Activated effector memory CD4-positive, alpha-beta T cell treated with Interleukin-2 at 50 U/mL for 16 hours (primary cell): ENCODE data around the gene FTH1.
"Not testable (repeated sequence)": the region's sequence is repeated elsewhere in the genome, so short reads cannot be mapped to it uniquely, and the experiment has no call there.

Source experiments
- DNase-seq: peaks from one replicate; pipeline ENCODE4 v3.0.0-alpha.2; 2020

Gene FTH1

DNA sequence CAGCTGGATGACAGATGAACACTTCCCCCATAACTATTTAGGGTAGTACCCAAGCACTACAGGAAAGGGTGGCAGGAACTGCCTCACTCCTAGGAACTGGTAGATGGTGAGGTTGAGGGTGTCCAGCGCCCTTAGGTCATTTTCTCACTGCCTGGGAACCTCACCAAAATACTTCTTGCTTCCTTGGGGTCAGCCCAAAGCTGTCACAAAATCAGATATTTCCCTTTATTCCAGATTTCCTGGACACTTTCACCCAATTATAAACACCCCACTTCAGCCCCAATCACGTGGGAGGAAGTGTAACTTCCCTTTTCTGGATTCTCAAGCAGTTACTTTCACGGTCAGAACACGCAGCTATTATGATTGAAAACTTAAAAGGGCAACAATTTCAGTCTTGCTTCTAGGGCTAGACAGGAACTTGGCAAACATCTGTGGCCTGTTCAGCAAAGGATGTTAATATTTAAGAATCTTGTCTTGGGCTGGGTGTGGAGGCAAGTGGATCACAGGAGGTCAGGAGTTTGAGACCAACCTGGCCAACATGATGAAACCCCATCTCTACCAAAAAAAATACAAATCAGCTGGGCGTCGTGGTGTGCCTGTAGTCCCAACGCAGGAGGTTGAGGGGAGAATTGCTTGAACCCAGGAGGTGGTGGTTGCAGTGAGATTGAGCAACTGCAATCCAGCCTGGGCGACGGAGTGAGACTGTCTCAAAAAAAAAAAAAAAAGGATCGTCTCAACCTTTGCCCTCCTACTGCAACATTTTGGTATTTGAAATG is 4.0 kb downstream of the FTH1 start:
- DNase-seq, result no peak

DNA sequence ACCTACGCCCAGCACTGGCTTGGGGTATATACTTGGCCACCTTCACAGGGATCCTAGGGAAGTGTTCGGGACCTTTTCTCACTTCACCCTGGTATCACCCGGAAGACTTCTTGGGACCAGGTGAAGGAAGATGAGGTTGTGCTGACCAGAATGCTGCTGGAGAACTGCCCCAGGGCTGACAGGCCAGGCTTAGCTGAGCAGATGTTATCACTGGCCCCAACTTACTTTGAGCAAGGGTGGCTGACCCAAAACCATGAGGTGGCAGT is 4.5 kb downstream of the FTH1 start:
- DNase-seq, result no peak

DNA sequence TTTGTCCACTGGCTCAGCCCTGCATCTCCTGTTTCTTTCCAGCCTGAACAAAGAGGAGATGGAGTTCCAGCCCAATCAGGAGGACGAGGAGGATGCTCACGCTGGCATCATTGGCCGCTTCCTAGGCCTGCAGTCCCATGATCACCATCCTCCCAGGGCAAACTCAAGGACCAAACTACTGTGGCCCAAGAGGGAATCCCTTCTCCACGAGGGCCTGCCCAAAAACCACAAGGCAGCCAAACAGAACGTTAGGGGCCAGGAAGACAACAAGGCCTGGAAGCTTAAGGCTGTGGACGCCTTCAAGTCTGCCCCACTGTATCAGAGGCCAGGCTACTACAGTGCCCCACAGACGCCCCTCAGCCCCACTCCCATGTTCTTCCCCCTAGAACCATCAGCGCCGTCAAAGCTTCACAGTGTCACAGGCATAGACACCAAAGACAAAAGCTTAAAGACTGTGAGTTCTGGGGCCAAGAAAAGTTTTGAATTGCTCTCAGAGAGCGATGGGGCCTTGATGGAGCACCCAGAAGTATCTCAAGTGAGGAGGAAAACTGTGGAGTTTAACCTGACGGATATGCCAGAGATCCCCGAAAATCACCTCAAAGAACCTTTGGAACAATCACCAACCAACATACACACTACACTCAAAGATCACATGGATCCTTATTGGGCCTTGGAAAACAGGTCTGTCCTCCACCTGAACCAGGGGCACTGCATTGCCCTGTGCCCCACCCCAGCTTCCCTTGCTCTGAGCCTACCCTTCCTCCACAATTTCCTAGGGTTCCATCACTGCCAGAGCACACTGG is 5.0 kb downstream of the FTH1 start:
- DNase-seq, result no peak

DNA sequence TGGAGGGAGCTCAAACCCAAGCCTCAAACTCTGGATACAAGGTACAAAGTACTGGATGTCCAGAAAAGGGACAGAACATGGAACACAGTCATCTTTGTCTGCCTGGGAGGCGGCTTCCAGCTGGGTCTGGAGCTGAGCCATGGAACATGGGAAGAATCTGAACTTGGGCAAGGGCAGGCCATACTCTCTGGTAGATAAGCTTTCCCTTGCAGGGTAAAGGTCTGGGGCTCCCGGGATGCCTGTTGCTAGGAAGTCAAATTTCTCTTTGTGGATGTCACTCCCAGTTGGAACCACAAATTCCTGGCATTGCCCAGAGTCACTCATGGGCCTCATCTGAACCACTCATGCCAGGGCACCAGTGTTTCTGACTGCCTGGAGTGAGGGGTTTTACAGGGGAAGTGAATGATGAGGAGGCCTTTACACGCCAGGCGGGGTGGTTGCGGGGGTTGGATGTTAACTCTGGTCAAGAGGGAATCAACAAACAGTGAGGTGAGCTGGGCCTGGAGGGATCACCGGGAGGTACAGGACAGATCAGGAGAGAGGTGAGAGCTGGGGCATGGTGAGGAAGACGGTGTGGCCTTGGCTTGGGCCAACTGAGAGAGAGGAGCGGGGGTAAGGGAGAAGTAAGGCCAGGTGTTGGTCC is 5.7 kb downstream of the FTH1 start:
- DNase-seq, result no peak

DNA sequence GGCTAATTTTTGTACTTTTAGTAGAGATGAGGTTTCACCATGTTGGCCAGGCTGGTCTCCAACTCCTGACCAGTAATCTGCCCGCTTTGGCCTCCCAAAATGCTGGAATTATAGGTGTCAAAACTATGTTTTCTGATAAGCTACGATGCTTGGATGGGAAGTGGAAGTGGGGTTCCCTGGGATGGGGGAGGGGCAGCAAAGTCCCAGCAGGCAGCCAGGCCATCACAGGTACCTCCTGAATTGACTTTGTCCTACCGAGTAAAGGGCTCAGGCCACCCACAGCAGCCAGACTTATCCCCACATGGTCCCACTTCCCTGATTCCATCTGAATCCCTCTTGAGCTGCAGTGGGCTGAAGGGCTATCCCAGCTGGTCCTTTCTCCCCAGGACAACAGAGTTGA is 6.9 kb downstream of the FTH1 start:
- DNase-seq, result no peak

DNA sequence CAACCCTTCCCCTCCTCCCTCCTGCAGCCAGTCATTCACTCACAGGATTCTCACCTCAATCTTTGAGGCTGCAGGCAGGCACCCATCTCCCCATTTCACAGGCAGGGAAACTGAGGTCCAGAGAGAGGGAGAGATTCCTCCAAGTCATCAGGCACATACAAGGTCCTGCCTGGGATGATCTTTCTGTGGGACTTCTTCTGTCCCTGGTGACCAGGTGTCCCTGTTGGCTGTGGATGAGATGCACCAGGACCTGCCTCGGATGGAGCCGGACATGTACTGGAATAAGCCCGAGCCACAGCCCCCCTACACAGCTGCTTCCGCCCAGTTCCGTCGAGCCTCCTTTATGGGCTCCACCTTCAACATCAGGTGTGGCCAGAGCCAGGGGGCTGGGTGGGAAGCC is 7.8 kb downstream of the FTH1 start:
- DNase-seq, result no peak

DNA sequence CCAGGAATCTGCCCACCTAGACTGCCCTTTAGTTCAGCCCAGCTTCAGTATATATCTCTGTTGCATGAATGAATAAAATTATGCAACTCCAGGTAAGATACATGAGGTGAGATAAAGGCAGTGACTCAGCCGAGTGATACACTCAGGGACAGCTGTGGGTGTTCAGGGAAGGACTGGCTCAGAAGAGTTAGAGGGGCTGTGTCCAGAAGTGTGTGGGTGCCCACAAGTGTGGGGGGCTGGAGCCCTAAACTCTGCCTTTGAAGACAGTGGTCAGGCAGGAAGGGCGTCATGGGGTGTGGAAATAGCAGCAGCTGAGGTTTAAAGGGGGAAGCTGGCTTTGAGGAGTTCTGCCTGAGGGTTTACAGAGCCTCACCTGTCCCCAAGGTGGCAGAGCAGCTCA is 8.3 kb downstream of the FTH1 start:
- no peak for DNase-seq

DNA sequence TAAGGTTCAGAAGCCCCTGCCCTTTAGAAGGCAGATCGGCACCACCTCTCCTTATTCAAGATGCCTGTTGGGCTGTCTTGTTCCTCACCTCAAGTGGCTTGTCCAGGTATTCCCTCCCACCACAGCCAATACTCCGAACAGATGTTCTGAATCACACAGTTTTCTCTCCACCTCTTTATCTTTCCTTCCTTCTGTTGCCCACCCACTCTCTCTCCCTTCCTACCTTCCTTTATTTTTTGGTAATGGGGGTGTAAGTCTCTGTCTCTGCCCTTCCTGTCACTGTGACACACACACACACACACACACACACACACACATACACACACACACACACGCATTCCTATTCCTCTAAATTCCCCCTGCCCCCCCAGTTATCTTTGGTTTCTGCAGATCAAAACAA is 8.8 kb downstream of the FTH1 start:
- no peak for DNase-seq

DNA sequence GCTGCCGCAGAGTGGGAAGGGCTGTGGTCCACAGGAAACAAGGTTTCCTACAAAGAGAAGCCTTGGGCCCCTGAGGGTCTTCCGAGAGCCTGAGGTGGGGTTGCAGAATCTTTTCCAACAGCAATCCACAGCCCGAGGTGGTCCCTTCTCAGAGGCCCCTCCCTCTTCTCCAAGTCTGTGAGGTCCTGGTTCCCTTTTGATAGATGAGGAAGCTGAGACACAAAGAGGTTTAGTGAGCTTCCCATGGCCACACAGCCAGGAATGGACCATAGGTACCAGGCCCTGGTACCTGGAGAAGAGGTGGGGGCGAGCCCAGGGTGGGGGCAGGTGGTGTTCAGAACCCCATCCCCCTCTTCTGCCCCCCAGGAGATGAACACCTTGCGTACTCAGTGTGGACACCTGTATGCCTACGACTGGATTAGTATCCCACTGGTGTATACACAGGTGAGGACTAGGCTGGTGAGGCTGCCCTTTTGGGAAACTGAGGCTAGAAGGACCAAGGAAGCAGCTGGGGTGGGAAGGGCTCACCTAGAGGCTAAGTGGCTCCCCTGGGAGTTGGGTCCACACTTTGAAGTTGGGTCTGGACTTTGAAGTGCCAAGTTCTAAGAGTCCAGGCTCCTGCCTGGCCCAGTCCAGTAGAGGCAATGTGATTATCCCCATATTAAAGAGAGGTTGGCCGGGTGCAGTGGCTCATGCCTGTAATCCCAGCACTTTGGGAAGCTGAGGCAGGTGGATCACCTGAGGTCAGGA is 10.2 kb downstream of the FTH1 start:
- no peak for DNase-seq

DNA sequence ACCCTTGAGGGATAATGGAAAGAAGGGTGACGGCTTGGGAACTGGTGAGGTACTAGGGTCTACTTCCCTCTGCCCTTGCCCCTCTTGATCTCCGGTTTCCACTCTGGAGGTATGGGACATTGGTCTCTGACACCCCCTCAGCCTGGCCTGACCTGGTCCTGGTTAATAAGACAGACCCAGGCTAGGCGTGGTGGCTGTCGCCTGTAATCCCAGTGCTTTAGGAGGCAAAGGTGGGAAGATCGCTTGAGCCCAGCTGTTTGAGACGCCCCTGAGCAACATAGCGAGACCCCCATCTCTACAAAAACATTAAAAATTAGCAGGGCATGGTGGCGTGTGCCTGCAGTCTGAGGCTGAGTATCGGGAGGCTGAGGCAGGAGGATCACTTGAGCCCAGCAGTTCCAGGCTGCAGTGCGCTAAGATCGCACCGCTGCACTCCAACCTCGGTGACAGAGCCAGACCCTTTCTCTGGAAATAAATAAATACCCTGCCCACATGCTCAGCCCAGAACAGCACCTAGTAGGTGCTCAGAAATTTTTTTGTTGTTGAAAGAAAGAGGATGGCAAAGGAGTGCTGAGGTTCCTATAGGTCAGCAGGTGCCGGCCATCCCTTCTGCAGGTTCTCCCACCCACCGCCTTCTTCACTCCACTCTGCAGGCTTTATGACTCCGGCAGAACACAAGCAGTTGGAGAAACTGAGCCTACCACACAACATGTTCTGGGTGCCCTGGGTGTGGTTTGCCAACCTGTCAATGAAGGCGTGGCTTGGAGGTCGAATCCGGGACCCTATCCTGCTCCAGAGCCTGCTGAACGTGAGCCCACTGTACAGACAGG is 11.0 kb downstream of the FTH1 start:
- DNase-seq, result no peak

DNA sequence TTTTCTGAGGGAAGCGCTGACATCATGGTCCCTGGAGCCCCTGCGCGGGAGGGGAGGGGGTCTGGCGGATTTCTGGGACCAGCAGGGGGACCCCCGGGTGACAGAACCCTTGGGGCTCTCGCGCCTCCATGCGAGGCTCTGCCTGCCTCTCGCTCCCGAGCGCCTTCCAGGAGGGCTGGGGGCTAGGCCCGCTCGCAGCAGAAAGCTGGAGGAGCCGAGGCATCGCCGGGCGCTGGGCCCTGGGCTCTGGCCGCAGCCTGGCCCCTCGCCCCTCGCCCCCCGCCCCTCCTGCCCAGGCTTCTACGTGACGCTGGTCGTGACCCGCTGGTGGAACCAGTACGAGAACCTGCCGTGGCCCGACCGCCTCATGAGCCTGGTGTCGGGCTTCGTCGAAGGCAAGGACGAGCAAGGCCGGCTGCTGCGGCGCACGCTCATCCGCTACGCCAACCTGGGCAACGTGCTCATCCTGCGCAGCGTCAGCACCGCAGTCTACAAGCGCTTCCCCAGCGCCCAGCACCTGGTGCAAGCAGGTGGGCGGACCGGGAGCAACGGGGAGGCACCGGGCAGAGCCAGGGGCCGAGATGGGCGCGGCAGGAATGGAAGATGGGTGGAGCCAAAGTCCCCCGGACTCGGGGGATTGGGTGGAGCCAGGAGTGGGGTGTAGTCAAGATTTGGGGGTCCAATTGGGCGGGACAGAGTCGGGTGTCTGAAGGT is 11.9 kb downstream of the FTH1 start:
- no peak for DNase-seq

DNA sequence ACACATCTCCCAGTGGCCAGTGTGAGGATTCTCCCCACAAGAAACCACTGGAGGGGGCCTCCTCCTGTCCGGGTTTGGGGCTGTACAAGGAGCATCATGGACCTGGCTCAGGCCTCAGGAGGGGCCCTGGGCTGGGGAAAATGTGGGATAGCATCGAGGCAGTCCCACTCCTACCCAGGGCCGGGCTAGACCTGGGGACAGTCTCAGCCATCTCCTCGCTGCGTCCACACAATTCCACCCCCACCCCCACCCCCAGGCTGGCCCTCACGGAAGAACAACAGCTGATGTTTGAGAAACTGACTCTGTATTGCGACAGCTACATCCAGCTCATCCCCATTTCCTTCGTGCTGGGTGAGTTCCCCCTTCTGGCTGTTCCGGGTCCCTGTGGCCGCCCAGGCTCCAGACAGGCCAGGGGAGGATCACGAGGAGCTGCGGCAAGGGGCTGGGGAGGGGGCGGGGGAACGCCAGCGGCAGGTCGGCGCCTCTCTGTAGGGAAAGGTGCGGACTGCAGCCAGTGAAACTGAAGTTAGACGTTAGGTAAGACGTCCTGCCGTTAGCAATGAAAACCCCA is 12.5 kb downstream of the FTH1 start:
- no peak for DNase-seq

DNA sequence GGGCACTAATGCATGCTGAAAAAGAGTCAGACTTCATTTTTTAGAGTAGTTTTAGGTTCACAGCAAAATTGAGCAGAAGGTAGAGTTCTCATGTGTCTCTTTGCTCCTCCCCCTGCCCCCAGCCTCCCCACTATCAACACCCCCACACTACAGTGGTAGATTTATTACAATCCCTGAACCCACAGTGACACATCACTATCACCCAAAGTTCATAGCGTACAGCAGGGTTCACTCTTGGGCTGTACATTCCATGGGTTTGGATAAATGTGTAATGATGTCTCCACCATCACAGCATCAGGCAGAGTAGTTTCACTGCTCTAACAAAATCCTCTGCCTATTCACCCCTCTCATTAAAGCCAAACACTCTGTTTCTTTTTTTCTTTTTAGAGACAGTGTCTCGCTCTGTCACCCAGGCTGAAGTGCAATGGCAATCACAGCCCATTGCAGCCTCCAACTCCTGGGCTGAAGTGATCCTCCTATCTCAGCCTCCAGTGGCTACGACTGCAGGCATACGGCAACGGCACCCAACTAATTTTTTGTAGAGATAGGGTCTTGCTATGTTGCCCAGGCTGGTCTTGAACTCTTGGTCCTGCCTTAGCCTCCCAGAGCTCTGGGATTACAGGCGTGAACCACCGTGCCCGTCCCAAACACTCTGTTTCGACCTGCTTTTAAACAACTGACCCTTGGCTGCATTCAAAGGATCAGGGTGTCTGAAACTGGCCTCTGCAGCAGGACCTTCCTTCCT is 13.2 kb downstream of the FTH1 start:
- no peak for DNase-seq

DNA sequence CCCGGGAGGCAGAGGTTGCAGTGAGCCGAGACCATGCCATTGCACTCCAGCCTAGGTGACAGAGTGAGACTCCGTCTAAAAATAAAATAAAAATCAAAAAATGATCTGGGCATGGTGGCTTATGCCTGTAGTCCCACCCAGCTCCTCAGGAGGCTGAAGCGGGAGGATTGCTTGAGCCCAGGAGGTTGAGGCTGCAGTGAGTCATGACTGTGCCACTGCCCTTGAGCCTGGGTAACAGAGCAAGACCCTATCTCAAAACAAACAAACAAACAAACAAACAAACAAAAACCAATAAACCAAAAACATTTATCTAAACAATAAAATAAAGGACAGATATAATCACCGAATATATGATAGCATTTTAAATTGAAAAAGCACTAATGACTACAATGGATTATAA is 13.8 kb downstream of the FTH1 start:
- DNase-seq, result not testable (repeated sequence)

DNA sequence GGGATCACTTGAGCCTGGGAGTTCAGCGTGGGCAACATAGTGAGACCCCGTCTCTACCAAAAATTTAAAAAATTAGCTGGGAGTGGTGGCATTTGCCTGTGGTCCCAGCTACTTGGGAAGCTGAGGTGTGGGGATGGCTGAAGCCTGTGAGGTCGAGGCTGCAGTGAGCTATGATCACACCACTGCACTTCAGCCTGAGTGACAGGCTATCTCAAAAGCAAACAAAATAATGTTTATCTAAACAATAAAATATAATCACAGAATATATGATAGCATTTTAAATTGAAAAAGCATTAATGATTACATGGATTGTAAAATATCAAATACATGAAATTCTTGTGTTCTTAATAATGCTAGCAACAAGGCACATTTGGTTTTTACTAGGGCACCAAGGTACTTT is 14.6 kb downstream of the FTH1 start:
- DNase-seq, result no peak

DNA sequence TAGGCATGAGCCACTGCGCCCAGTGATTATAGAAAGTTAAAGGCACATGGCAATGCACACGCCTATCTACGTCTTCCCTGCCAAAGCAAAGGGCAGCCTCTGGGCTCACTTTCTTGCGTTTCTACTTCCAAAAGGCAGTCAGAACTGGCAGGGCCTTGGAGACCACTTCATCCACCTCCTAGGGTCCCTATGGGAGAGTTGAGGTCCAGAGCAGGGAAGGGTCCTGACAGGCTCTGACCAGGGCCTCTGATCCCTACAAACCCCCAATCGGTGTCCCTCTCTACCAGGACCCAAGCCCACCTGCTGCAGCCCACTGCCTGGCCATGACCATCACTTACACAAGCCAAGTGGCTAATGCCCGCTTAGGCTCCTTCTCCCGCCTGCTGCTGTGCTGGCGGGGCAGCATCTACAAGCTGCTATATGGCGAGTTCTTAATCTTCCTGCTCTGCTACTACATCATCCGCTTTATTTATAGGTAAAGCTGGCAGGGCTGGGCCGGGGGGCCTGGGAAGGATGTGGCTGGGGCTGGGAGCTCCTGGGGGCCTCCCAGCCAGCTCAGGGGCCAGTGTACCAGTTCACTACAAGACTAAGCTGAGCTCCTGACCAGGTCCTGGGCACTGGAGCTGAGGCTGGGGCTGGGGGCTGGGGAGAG is 15.8 kb downstream of the FTH1 start:
- DNase-seq, result no peak

DNA sequence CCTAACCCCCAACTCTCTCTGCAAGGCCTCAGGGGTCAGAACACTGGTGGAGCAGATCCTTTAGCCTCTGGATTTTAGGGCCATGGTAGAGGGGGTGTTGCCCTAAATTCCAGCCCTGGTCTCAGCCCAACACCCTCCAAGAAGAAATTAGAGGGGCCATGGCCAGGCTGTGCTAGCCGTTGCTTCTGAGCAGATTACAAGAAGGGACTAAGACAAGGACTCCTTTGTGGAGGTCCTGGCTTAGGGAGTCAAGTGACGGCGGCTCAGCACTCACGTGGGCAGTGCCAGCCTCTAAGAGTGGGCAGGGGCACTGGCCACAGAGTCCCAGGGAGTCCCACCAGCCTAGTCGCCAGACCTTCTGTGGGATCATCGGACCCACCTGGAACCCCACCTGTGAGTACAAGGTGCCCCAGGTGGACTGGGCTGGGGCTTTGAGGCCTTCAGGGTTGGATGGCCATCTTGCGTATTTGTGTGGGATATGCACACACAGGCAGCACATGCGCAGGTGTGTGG is 17.3 kb downstream of the FTH1 start, which contains the start of gene BEST1:
Gene BEST1 (plus strand): TSS at position 317 of the 513 bp plus-strand sequence. CDS start 1,456 bp downstream, outside the sequence.
- no peak for DNase-seq

DNA sequence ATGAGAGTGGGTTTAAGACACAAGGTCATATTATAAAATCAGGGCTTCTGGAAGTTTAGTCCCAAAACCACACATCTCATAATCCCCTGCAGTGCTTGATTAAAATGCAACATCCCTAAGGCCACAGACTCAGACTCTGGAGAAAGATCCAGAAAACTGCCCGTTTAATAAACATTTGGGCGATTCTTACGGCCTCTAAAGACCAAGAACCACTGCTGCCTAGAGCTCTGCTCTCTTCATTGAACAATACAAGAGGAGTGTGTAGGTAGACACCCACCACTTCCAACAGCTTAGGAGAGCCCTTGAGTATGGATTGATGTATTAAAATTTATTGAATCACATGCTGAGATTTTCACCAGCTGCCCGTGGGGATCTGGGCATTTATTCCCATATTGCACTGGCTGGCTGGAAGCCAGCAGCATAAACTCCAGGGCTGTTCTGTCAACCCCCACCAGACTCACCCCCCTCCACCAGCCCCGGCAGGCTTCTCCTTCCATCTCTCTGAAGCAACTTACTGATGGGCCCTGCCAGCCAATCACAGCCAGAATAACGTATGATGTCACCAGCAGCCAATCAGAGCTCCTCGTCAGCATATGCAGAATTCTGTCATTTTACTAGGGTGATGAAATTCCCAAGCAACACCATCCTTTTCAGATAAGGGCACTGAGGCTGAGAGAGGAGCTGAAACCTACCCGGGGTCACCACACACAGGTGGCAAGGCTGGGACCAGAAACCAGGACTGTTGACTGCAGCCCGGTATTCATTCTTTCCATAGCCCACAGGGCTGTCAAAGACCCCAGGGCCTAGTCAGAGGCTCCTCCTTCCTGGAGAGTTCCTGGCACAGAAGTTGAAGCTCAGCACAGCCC is 18.0 kb downstream of the FTH1 start:
- no peak for DNase-seq

DNA sequence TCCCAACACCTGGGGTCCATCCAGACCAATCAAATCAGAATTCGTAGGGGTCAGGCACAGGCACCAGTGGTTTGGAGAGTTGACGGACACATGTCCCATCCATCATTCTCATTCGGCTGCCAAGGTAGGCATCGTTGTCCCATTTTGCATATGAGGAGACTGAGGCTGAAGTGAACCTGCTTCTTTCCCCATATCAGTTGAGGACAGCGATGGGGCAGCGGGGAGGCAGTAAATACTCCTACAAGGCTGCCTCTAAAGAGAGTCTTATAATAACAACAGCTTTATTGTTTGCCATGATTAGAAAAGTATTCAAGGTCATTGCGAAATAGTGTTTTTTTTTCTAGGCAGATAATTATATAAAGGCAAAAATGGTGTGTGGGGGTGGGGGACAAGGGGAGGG is 18.9 kb downstream of the FTH1 start:
- no peak for DNase-seq
